WTC11 (cell line): ENCODE results near the gene BABAM2.

Source experiments
- ATF1 ChIP-seq: sonication (generic); formaldehyde crosslinking; IDR thresholded peaks from 2 replicates; pipeline ENCODE4 v1.8.1; 2023; ENCODE audit warnings: mild to moderate bottlenecking, moderate library complexity, missing genetic modification reagents
- ATF3 ChIP-seq: sonication (generic); formaldehyde crosslinking; conservative IDR thresholded peaks from 2 replicates; pipeline ENCODE4 v1.8.1; 2022; ENCODE audit warnings: mild to moderate bottlenecking, missing genetic modification reagents
- CTCF ChIP-seq: fragments of 200-600 bp; IDR thresholded peaks from 2 replicates; pipeline ENCODE4 v1.8.0; 2022; ENCODE audit warnings: antibody characterized with exemption
- E2F1 ChIP-seq: sonication (generic); formaldehyde crosslinking; IDR thresholded peaks from 2 replicates; pipeline ENCODE4 v1.8.0; 2022; ENCODE audit warnings: mild to moderate bottlenecking, missing genetic modification reagents
- ELF4 ChIP-seq: sonication (generic); formaldehyde crosslinking; IDR thresholded peaks from 2 replicates; pipeline ENCODE4 v1.8.1; 2022; ENCODE audit warnings: low read depth, mild to moderate bottlenecking, moderate library complexity, missing genetic modification reagents
- HMGXB4 ChIP-seq: sonication (generic); formaldehyde crosslinking; IDR thresholded peaks from 2 replicates; pipeline ENCODE4 v1.8.1; 2023; ENCODE audit warnings: mild to moderate bottlenecking, moderate library complexity, missing genetic modification reagents
- IRF1 ChIP-seq: sonication (generic); formaldehyde crosslinking; IDR thresholded peaks from 2 replicates; pipeline ENCODE4 v1.8.0; 2023; ENCODE audit warnings: missing genetic modification reagents
- MYBL2 ChIP-seq: sonication (generic); formaldehyde crosslinking; IDR thresholded peaks from 2 replicates; pipeline ENCODE4 v1.8.1; 2023; ENCODE audit warnings: mild to moderate bottlenecking, moderate library complexity, missing genetic modification reagents
- STAT6 ChIP-seq: sonication (generic); formaldehyde crosslinking; conservative IDR thresholded peaks from 2 replicates; pipeline ENCODE4 v1.8.1; 2023; ENCODE audit warnings: mild to moderate bottlenecking, low read depth, missing genetic modification reagents, moderate library complexity
- TEAD1 ChIP-seq: sonication (generic); formaldehyde crosslinking; IDR thresholded peaks from 2 replicates; pipeline ENCODE4 v1.8.0; 2022; ENCODE audit warnings: mild to moderate bottlenecking, missing genetic modification reagents
- USF1 ChIP-seq: sonication (generic); formaldehyde crosslinking; IDR thresholded peaks from 2 replicates; pipeline ENCODE4 v1.8.0; 2022; ENCODE audit warnings: mild to moderate bottlenecking, missing genetic modification reagents
- USF2 ChIP-seq: sonication (generic); formaldehyde crosslinking; IDR thresholded peaks from 2 replicates; pipeline ENCODE4 v1.8.1; 2023; ENCODE audit warnings: mild to moderate bottlenecking, missing genetic modification reagents, moderate library complexity

GRCh38 chr2:27871802-27872201, 18.7 kb upstream of the BABAM2 start:
- TF ChIP-seq CTCF (no peak), HMGXB4 (CRISPR knock-in tag) (no peak), ATF1 (CRISPR knock-in tag) (no peak), ELF4 (no peak), STAT6 (CRISPR knock-in tag) (no peak), USF2 (CRISPR knock-in tag) (no peak), E2F1 (CRISPR knock-in tag) (no peak), ATF3 (CRISPR knock-in tag) (no peak), TEAD1 (CRISPR knock-in tag) (no peak), USF1 (no peak), MYBL2 (CRISPR knock-in tag) (no peak), IRF1 (CRISPR knock-in tag) (no peak)
